AG10803 (cell line): ENCODE data around the gene CAPG.
"Not testable (repeated sequence)": the region's sequence is repeated elsewhere in the genome, so short reads cannot be mapped to it uniquely, and the experiment has no call there.

Experiments used
- DNase-seq: peaks from one replicate; pipeline ENCODE4 v3.0.0; 2010; ENCODE audit warnings: low read depth
- H3K4me3 ChIP-seq: 2 replicates; pipeline ENCODE4 v1.5.1; 2011; ENCODE audit warnings: mild to moderate bottlenecking, low read length, control low read depth
- CTCF ChIP-seq: conservative IDR thresholded peaks from 2 replicates; pipeline ENCODE4 v1.5.1; 2011; ENCODE audit warnings: mild to moderate bottlenecking, low read length, control low read depth, inconsistent platforms

The CAPG gene

GRCh38 chr2:85445316-85446295 lies 35.4 kb upstream of the CAPG start:
- DNase-seq: peak; percentile 91
- no peak overlapping the region for H3K4me3 ChIP-seq
- TF ChIP-seq CTCF: no peak

GRCh38 chr2:85444629-85445172 lies 34.5 kb upstream of the CAPG start:
- TF ChIP-seq CTCF: no peak
- no peak overlapping the region for H3K4me3 ChIP-seq
- DNase-seq: peak; percentile 40

- no peak for TF ChIP-seq CTCF
- no peak overlapping the region for H3K4me3 ChIP-seq
- DNase-seq: no peak
Observed at GRCh38 chr2:85441864-85442263, 31.7 kb upstream of the CAPG start.

- H3K4me3 ChIP-seq: no peak overlapping the region
- no peak for DNase-seq
- TF ChIP-seq CTCF: no peak
Observed at GRCh38 chr2:85440729-85441128, 30.6 kb upstream of the CAPG start.

- no peak overlapping the region for H3K4me3 ChIP-seq
- no peak for TF ChIP-seq CTCF
Observed at GRCh38 chr2:85439986-85440385, 29.8 kb upstream of the CAPG start.

GRCh38 chr2:85439569-85439968 lies 29.4 kb upstream of the CAPG start:
- not testable (repeated sequence) for DNase-seq

More at GRCh38 chr2:85439986-85440385, 29.8 kb upstream of the CAPG start:
- DNase-seq: no peak

GRCh38 chr2:85439025-85439472 lies 28.9 kb upstream of the CAPG start:
- no peak for DNase-seq
- no peak overlapping the region for H3K4me3 ChIP-seq
- TF ChIP-seq CTCF: no peak

More at GRCh38 chr2:85439569-85439968, 29.4 kb upstream of the CAPG start:
- H3K4me3 ChIP-seq: not testable (repeated sequence)
